Activated CD4-positive, alpha-beta T cell treated with anti-CD3 and anti-CD28 coated beads for 4 hours (primary cell): ENCODE results near the gene GIMAP5.

Experiments used
- DNase-seq, 2 donors: peaks; one replicate each; pipeline ENCODE4 v3.0.0-alpha.2; 2020

The GIMAP5 gene

GRCh38 chr7:150737265-150738055 lies at the start of gene GIMAP5:
TSS of gene GIMAP5 (plus strand) at chr7:150737418. CDS start at chr7:150740885, 3,467 bp downstream.
- peak; percentile 57 for DNase-seq

DNA sequence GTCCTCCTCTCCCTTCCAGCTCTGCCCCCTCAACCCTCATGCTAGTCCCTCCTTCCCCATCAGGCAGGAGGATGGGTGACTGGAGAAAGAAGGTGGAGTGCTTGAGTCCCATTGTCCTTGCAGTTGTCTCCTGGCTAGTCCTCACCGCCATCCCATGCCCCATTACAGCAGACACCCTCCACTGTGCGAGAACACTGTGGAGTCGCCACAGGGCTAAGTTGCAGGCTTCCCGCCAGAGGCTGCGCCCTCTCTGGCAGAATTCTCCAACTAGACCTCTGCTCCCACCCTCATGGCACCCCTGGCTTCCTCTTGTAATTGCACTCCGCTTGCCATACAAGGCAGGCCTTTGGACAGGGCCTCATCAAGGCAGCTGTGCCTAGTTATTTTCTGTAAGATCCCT lies 48.6 kb upstream of the GIMAP5 start:
- DNase-seq: no peak

GRCh38 chr7:150695654-150696053 lies 41.6 kb upstream of the GIMAP5 start:
- DNase-seq: no peak

- DNase-seq: no peak
These were observed 34.0 kb upstream of the GIMAP5 start for GRCh38 chr7:150703209-150703608.

DNA sequence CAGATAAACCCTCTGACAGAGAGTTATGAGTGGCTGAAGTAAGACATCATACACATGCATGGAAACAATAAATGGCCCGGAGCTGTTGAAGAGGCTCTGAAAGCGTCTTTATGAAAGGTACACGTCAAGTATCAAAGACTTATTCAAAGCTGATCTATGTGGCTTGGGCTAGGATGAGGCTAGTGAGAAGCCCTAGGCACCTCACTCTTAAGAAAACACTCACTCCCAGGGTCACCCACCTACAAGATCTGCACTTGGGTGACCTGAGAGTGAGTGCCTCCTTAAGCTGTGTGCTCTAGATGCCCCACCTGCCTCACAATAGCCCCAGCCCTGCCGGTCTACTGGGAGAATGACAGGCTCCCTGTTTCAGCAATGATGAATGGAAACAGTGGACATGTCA lies 21.9 kb upstream of the GIMAP5 start:
- DNase-seq: peak in 1 of 2 donors; percentile 33

DNA sequence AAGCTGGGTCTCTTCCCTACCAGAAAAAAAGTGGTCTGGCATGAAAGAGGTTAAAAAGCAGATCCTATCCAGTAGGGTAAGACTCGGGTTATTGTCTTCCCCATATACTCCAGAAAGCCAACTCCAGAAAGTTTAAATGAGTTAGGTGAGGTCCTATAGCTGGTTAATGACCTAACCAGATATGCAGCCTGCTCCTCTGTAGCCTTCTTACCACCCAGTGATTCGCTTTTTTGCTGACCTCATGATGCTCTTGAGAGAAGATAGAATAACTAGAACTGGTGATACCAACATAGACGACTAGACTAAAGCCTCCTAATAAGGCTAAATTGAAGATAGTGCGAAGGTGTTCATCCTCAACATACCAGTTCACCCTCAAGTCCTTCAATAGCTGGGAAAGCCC lies 21.5 kb upstream of the GIMAP5 start:
- DNase-seq: no peak

GRCh38 chr7:150716368-150716767 lies 20.9 kb upstream of the GIMAP5 start, which contains the start of gene GIMAP1:
TSS of gene GIMAP1 (plus strand) at chr7:150716613. CDS start at chr7:150719048, 2,435 bp downstream.
- peak; percentile 60 to 64 for DNase-seq

- DNase-seq: no peak
These were observed 20.3 kb upstream of the GIMAP5 start for GRCh38 chr7:150716939-150717338.

GRCh38 chr7:150717814-150718420 lies 19.3 kb upstream of the GIMAP5 start:
- no peak for DNase-seq

DNA sequence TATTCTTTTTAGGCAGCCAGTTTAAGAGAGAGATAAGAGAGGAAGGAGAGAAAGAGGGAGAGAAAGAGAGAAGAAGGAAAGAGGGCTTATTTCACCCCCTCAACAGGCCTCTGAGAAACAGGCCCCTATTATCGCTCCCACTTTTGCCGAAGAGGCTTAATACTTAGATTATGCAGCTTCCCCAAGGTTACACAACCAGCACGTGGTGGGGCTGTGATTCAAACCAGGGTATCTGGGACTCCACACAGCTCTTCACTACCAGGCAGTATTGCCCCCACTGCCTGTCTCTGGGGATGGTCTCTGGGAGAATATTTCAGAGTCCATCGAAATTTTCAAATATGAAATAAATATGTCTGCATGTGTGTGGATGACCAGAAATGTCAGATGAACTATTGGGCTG lies 17.8 kb upstream of the GIMAP5 start:
- DNase-seq: no peak

DNA sequence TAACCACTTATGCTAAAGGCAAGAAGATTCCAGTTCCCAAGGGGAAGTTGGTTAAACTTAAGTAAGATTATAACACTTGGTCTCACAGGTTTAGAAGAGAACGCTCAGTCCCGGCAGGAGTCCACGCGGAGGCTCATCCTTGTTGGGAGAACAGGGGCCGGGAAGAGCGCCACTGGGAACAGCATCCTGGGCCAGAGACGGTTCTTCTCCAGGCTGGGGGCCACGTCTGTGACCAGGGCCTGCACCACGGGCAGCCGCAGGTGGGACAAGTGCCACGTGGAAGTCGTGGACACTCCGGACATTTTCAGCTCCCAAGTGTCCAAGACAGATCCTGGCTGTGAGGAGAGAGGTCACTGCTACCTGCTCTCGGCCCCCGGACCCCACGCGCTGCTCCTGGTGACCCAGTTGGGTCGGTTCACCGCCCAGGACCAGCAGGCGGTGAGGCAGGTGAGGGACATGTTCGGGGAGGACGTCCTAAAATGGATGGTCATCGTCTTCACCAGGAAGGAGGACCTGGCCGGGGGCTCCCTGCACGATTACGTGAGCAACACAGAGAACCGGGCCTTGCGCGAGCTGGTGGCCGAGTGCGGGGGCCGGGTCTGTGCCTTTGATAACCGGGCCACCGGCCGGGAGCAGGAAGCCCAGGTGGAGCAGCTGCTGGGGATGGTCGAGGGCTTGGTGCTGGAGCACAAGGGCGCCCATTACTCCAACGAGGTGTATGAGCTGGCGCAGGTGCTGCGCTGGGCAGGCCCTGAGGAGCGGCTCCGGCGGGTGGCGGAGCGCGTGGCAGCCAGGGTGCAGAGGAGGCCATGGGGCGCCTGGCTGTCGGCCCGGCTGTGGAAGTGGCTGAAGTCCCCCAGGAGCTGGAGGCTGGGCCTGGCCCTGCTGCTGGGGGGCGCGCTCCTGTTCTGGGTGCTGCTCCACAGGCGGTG lies 17.0 kb upstream of the GIMAP5 start:
- DNase-seq: no peak

GRCh38 chr7:150721970-150722373 lies 15.2 kb upstream of the GIMAP5 start:
- DNase-seq: no peak

DNA sequence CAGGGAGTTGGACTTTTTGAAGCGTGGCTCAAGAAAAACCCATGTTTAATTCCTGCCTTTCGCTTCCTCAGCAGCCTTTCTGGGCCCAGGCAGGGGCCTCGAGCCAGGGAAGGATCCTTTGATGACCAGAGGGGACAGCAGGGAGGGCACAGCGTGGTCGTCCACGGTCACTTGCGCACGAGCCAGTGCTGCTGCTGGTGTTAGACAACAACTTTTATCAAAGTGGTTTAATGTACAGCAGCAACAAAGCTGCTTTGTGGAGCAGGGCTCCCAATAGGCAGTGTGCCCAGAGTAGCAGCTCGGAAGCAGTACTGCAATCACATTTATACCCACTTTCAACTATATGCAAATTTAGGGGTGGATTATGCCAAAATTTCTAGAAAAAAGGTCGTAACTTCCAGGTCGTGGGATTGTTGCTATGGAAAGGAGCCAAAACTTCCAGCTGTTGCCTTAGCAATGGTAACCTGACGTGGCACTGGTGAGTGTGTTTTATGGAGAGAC lies 14.7 kb upstream of the GIMAP5 start:
- DNase-seq: no peak

- no peak for DNase-seq
These were observed 13.8 kb upstream of the GIMAP5 start for GRCh38 chr7:150723467-150723866.

GRCh38 chr7:150727381-150727780 lies 9.8 kb upstream of the GIMAP5 start:
- no peak for DNase-seq

- no peak for DNase-seq
These were observed 9.2 kb upstream of the GIMAP5 start for GRCh38 chr7:150728011-150728410.

- no peak for DNase-seq
These were observed 8.6 kb upstream of the GIMAP5 start for GRCh38 chr7:150728609-150729008.

DNA sequence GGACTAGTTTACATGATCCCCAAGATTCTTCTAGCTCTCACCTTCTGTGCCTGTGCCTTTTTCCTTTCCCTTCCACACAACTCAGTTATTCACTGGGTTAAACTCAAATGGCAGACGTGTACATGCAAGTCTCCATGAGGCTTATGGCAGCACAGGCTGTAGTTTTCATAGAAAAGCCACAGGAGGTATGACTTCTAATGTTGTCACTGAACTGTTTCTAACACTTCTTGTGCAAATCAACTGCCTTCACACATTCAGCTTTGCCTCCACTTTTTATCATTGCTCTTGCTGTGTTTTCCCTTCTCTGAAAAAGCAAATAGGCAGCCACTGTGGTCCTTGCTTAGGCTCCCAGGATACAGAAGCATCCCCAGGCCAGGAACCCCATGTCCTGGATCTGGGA lies 5.3 kb upstream of the GIMAP5 start:
- no peak for DNase-seq

- DNase-seq: no peak
These were observed 4.3 kb upstream of the GIMAP5 start for GRCh38 chr7:150732786-150733481.

GRCh38 chr7:150733482-150734095 lies 3.6 kb upstream of the GIMAP5 start:
- DNase-seq: no peak

DNA sequence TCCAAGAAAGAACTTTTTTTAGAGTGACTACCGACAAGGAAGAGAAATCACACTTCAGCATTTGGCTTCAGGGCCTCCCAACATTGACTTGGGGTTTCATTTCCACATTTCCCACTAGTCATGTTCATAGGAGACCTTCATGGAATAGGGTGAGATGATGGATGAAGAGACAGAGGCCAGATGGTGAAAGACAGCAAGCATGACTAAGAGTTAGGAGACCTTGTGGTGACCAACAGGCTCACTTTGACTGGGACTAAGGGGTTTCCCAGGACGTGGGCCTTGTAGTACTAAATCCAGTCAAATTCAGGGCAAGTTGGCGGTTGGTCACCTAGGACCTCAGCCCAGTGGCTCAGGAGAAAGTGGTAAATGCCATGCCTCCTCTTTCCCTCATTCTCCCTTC lies 3.0 kb upstream of the GIMAP5 start:
- no peak for DNase-seq
